Skeletal muscle cell (primary cell): ENCODE results near the gene SERTAD4.

ENCODE experiments used
- DNase-seq: peaks from one replicate; pipeline ENCODE4 v3.0.0-alpha.2; 2010; ENCODE audit warnings: low read depth
- H3K4me3 ChIP-seq: 2 replicates; pipeline ENCODE4 v1.5.1; 2011; ENCODE audit warnings: low read depth, mild to moderate bottlenecking, control low read depth, low read length, moderate library complexity

Gene SERTAD4

DNA sequence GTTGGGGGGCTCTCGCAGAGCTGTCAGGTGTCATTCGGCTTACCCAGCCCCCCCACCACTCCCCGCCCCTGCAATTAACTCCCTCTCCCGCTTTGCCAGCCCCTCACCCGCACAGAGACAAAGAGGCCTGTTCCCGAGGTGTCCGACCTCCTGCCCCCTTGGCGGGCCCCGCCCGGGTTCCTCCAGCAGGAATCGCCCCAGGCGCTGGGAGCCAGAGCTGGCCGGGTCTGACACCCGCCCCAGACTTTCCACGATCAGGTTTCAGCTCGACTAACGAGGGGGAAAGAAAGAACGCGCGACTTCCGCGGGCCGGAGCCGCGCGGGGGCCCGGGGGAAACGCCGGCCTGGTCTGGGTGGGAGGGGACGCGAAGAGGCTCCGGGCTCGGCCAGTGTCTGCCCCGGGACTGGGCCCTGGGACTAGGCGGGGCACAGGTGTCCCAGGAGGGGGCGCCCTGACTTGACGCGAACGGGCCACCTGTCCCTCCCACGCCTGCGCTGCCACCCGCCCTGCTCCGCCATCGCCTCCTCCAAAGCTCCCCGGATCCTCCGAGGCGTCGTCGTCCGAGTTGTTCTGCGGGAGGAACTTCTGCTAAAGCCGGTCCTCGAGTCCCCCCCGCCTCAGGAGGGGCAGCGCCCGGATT is 59.8 kb downstream of the SERTAD4 start:
- H3K4me3 ChIP-seq = peak overlapping the region; percentile 28
- no peak for DNase-seq

GRCh38 chr1:210293171-210293607 is 60.6 kb downstream of the SERTAD4 start:
- DNase-seq = no peak
- H3K4me3 ChIP-seq = no peak overlapping the region

GRCh38 chr1:210294999-210295745 is 62.6 kb downstream of the SERTAD4 start:
- H3K4me3 ChIP-seq = no peak overlapping the region
- DNase-seq = no peak
